ENCODE data around the gene HADHB.
"Not testable (repeated sequence)": the region's sequence is repeated elsewhere in the genome, so short reads cannot be mapped to it uniquely, and the experiment has no call there.

DNA sequence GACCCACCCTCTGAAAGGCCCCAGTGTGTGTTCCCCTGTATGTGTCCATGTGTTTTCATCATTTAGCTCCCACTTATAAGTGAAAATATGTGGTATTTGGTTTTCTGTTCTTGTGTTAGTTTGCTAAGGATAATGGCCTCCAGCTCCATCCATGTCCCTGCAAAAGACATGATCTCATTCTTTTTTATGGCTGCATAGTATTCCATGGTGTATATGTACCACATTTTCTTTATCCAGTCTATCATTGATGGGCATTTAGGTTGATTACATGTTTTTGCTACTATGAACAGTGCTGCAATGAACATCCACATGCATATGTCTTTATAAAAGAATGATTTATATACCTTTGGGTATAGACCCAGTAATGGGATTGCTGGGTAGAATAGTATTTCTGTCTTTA lies 79.7 kb downstream of the HADHB start:
- not testable (repeated sequence) for TF ChIP-seq CTCF (IDR thresholded peaks at IDR 0.05; ENCODE audit: insufficient read depth, low read length, poor library complexity, severe bottlenecking); EZH2phosphoT487 (conservative IDR thresholded peaks at IDR 0.05; ENCODE audit: low read length)

Measured in SU-DHL-6 (cell line).